Parathyroid adenoma (tissue), 2 donors: ENCODE data around the gene ATXN1L.
A peak's percentile ranks its signal among the peaks of the same experiment; 100 is the strongest.

Experiments used
- H2AFZ ChIP-seq: fragments of 300-600 bp; sonication (generic); one replicate; pipeline ENCODE4 v1.7.0; 2017; ENCODE audit warnings: antibody characterized with exemption, mild to moderate bottlenecking
- H3K27ac ChIP-seq: fragments of 300-600 bp; sonication (generic); one replicate; pipeline ENCODE4 v1.7.0; 2017
- H3K27me3 ChIP-seq: fragments of 300-600 bp; sonication (generic); one replicate; pipeline ENCODE4 v1.7.0; 2017; ENCODE audit warnings: low read length; ENCODE audit not compliant: control insufficient read depth, insufficient read depth
- H3K36me3 ChIP-seq: fragments of 300-600 bp; sonication (generic); one replicate; pipeline ENCODE4 v1.7.0; 2017; ENCODE audit warnings: low read length; ENCODE audit not compliant: control insufficient read depth, insufficient read depth
- H3K4me1 ChIP-seq: fragments of 300-600 bp; sonication (generic); one replicate; pipeline ENCODE4 v1.7.0; 2017; ENCODE audit warnings: control low read depth
- H3K4me2 ChIP-seq: fragments of 300-600 bp; sonication (generic); one replicate; pipeline ENCODE4 v1.7.0; 2017; ENCODE audit warnings: low read length
- H3K4me3 ChIP-seq: fragments of 300-600 bp; sonication (generic); one replicate; pipeline ENCODE4 v1.7.0; 2017; ENCODE audit warnings: low read depth, low read length
- H3K79me2 ChIP-seq: fragments of 300-600 bp; sonication (generic); one replicate; pipeline ENCODE4 v1.7.0; 2017; ENCODE audit warnings: control low read depth
- H3K9ac ChIP-seq: fragments of 300-600 bp; sonication (generic); one replicate; pipeline ENCODE4 v1.7.0; 2017; ENCODE audit warnings: mild to moderate bottlenecking
- H3K9me3 ChIP-seq: fragments of 300-600 bp; sonication (generic); one replicate; pipeline ENCODE4 v1.7.0; 2017; ENCODE audit warnings: low read length; ENCODE audit not compliant: control insufficient read depth
- TF ChIP-seq, protein P1 (sequence below): fragments of 300-600 bp; sonication (generic); IDR thresholded peaks from one replicate; pipeline ENCODE4 v1.7.0; 2017; ENCODE audit warnings: antibody characterized with exemption, mild to moderate bottlenecking
- donor health status: primary hyperparathyroidism.

ATXN1L gene

DNA sequence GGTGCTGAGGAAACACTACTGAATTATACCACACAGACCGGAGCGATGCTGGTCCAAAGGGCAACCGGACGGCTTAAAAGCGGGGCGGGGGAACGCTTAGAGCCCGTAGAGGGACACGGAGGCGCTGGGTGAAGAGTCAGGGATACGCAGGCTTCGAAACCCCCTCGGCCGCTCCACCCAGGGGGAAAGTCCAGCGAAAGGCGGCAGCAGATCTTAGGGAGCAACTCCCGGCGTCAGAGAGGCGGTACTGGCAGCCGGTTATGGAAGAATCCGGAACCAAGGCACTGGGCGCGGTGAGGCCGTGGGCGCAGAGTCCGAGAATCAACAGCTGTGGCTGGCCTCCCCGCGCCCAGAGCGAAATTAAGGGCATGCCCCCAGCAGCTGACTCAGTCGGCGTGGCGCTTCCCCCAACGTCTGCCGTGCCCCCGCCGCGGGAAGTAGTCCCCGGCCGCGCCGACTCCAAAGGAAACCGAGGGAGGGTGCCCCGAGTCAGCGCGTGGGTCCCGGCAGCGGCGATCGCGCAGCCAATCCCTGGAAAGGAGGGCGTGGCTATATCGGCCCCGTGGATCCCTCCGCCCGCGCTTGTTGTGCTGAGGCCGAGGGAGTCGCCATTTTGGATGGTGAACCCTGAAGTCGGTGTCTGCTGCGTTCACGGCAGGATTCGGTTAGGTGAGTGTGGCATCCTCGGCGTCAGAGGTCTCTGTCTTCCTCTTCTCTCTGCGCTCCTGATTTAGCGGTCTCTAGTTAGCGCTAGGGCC lies 49.3 kb downstream of the ATXN1L start, which contains the start of gene IST1:
Gene IST1 (plus strand): TSS at position 611 of the 758 bp plus-strand sequence. CDS start 20,110 bp downstream, outside the sequence.
- Histone ChIP-seq H3K4me1 (no peaks in the 10 kb centered on the region), H3K79me2 (peaks cover 39% of the 10 kb centered on the region), H3K27ac (peak within 1 kb of the TSS; percentile 96), H2AFZ (peak within 1 kb of the TSS; percentile 88), H3K4me3 (peak within 1 kb of the TSS; percentile 99), H3K36me3 (no peaks in the 10 kb centered on the region), H3K27me3 (no peaks in the 10 kb centered on the region), H3K9ac (peak within 1 kb of the TSS; percentile 98), H3K9me3 (no peaks in the 10 kb centered on the region), H3K4me2 (peak within 1 kb of the TSS; percentile 97)
- TF ChIP-seq, protein P1, sequence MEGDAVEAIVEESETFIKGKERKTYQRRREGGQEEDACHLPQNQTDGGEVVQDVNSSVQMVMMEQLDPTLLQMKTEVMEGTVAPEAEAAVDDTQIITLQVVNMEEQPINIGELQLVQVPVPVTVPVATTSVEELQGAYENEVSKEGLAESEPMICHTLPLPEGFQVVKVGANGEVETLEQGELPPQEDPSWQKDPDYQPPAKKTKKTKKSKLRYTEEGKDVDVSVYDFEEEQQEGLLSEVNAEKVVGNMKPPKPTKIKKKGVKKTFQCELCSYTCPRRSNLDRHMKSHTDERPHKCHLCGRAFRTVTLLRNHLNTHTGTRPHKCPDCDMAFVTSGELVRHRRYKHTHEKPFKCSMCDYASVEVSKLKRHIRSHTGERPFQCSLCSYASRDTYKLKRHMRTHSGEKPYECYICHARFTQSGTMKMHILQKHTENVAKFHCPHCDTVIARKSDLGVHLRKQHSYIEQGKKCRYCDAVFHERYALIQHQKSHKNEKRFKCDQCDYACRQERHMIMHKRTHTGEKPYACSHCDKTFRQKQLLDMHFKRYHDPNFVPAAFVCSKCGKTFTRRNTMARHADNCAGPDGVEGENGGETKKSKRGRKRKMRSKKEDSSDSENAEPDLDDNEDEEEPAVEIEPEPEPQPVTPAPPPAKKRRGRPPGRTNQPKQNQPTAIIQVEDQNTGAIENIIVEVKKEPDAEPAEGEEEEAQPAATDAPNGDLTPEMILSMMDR: peak; percentile 11

DNA sequence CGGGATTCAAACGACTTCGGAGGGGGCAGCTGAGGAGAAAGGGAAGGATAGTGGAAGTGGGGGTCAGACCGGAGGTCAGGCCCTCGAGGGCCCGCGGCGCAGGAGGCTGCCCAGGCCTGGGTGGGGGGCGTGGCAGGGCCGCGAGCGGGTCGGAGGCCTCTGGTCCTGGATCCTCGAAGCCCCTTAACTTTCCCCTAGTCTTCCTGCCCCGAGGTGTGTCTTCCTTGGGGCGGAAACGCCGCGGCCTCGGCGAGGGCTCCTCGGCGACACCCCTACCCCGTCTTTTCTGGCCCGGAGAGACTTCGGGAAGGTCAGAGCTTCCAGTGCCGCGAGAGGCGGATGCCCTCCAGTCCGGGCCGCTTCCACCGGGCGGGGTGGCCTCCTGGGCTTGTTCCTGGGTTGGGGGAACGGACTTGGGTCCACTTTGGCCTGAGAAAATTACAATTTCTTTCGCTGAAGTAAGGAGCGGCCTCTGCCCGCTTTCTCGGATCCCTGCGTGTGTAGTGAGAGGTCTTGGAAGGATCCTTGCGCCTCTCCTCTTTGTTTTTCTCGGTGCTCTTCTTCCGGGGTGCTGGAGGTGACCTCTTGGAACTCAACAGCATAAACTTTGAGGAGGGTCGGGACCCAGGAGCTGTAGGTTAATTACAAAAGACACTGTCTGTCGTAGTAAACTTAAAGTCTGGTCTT lies 50.0 kb downstream of the ATXN1L start:
- Histone ChIP-seq H3K36me3 (no peaks in the 10 kb centered on the region), H2AFZ (peak overlapping the region; percentile 88), H3K27ac (peak overlapping the region; percentile 96), H3K4me2 (peak overlapping the region; percentile 90), H3K27me3 (no peaks in the 10 kb centered on the region), H3K9ac (peak overlapping the region; percentile 98), H3K9me3 (no peaks in the 10 kb centered on the region), H3K4me3 (peak overlapping the region; percentile 99), H3K79me2 (peaks cover 39% of the 10 kb centered on the region), H3K4me1 (no peaks in the 10 kb centered on the region)
- TF ChIP-seq, protein P1: no peak

DNA sequence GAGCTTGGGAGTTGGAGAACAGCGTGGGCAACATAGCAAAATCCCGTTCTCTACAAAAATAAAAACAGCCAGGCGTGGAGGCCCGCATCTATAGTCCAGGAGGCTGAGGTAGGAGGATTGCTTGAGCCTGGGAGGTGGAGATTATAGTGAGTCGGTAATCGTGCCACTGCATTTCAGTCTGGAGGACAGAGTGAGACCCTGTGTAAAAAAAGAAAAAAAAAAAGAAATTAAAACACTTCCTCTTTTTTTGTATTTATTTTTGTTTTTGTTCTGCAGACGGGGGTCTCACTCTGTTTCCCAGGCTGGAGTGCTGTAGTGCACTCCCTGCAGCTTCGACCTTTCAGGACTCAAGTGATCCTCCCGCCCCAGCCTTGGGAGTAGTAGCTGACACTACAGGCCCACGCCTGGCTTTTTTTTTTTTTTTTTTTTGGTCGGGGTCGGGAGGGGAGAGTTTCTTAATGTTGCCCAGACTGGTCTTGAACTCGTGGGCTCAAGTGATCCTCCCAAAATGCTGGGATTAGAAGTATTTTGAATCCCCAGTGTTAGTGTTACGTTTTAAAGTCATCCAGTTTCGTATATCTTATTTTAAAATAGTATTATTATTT lies 51.1 kb downstream of the ATXN1L start:
- H3K4me1 ChIP-seq: peaks cover 2% of the 10 kb centered on the region

DNA sequence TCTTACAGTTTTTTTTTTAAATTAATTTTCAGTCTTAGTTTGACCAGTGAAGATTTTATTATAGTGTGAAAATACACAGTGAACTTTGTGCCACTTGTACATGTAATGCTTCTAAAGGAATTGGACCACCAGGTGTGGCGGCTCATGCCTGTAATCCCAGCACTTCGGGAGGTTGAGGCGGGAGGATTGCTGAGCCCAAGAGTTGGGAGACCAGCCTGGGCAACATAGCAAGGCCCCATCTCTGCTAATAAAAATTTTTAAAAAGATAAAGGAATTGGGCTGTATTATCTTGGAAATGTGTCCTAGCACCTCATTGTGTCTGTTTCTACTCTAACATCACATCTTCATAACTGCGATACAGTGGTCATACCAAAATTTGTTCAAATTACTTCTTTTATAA lies 53.4 kb downstream of the ATXN1L start:
- Histone ChIP-seq H3K9me3 (no peaks in the 10 kb centered on the region), H3K27ac (no peak overlapping the region), H3K36me3 (no peaks in the 10 kb centered on the region), H3K4me3 (no peak overlapping the region), H3K4me2 (no peak overlapping the region), H3K79me2 (peaks cover 69% of the 10 kb centered on the region), H3K27me3 (no peaks in the 10 kb centered on the region), H2AFZ (no peak overlapping the region), H3K9ac (no peak overlapping the region), H3K4me1 (peaks cover 4% of the 10 kb centered on the region)
- TF ChIP-seq, protein P1: no peak

More for the DNA sequence above, 51.1 kb downstream of the ATXN1L start:
- peak overlapping the region; percentile 99 for H3K4me3 ChIP-seq
- no peaks in the 10 kb centered on the region for H3K9me3 ChIP-seq
- H3K36me3 ChIP-seq: no peaks in the 10 kb centered on the region
- no peak overlapping the region for H2AFZ ChIP-seq
- H3K79me2 ChIP-seq: peaks cover 48% of the 10 kb centered on the region
- no peaks in the 10 kb centered on the region for H3K27me3 ChIP-seq
- H3K9ac ChIP-seq: no peak overlapping the region
- H3K27ac ChIP-seq: no peak overlapping the region
- peak overlapping the region; percentile 90 for H3K4me2 ChIP-seq
- TF ChIP-seq, protein P1: no peak
